ENCODE measurements around the gene RNF225. TPM values are rescaled to one million over a fixed set of nuclear protein-coding genes. Genes with fewer than 3 reads are reported as not detected.
"Not testable (repeated sequence)": the region's sequence is repeated elsewhere in the genome, so short reads cannot be mapped to it uniquely, and the experiment has no call there.

Gene RNF225
- under 1 TPM; 0.25 to 0.56 TPM for total RNA-seq

DNA sequence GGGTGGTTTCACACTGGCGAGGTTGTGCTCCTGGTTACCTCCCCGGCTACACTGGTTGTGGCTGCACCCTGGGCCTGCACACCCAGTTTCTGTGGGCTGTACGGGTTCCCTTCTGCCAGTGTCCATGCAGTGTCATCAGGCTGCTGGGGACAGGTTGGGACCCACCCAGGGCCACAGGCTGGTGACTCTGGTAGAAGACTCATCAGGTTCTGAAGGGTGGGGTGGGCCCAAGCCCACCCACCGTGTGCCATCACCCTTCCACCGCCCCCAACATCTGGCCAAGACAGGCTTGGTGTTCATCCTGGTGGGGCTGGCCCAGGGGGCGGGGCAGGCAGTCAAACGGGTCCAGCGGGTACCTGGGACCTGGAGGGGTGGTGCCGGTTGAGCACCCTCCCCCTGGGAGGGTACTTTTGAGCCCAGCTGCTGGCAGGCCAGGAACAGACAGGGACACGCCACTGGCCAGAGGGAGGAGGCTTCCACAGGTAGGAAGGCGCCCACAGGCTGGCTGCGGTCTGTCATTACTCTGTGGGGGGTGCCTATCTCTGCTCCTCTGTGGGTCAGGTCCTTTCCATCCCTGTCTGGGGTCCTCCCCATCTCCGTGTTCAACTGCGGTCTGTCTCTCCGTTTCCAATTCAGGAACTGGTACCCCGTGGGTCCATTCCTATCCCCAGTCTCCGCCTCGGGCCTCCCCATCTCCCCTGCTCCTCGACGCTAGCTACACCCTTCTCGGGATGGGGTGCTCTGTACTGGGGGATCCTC lies at the start of gene RNF225:
TSS of gene RNF225 (plus strand) at position 437 of the 759 bp plus-strand sequence. CDS start 434 bp downstream, outside the sequence.
- DNase-seq (peak; percentile 31), ATAC-seq (peak; percentile 21)
- Mint-ChIP-seq H3K4me3 (no peak within 1 kb of the TSS), H3K4me1 (peaks cover 21% of the 10 kb centered on the region), H3K36me3 (ENCODE audit: low read depth) (peaks cover 46% of the 10 kb centered on the region), H3K27me3 (peaks cover 2% of the 10 kb centered on the region), H3K27ac (no peak within 1 kb of the TSS), H3K9me3 (ENCODE audit: low read depth) (no peaks in the 10 kb centered on the region)
- ChIA-PET POLR2A (no interaction called here), CTCF (no interaction called here)
- intact Hi-C loops (cut with DNase I, micrococcal nuclease): no loop called here

DNA sequence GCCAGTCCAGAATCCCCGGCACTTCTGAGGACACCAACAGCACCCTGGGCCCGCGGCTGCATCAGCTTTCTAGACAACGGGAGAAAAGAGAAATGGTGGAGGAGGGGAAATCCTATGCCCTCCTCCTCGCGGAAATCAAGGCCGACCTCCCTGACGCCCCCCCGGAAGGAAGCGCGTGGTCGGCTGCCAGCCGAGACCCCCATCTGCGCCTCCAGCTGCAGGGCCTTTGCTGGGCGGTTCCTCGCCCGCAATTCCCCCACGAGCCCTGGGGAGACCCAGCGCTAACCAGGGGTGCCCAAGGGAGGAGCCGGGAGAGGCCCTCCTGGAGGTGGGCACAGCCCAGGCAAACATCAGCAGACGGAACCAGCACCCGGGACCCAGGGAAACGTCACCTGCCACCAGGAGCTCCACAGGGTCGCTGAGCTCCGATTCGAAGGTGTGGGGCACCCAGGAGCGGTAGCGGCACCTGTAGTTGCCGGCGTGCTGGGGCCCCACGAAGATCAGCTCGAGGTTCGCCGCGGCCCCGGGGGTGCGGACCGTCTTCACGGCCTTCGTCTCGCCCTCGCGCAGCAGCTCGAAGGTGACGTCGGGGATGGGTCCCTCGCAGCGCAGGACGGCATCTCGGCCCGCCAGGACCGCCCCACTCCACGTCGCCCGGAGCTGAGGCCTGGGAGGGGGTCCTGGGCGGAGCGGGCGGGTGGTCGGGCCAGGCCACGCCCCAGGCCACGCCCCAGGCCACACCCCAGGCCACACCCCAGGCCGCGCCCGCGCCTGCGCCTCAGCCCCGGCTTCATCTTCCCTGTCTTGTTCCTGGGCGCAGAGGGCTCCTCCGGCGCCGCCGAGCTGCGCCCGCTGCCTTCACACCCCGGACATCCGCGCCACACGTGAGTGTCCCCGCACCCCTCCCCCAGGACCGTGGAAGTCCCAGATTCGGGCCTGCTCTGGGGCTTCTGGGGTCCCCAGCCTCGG lies 48.2 kb upstream of the RNF225 start:
- H3K27ac Mint-ChIP-seq: peak overlapping the region; percentile 70
- peak overlapping the region; percentile 87 for H3K4me3 Mint-ChIP-seq
- CTCF ChIA-PET: interaction anchor here (0.9 to 3.0 kb wide), 6 partner anchors 8 to 172 kb away, joined by 3 to 15 read pairs (median 4); partner anchors contain the start of genes ZBTB45, ZNF324B and ZNF497
- H3K27me3 Mint-ChIP-seq: peaks cover 10% of the 10 kb centered on the region
- POLR2A ChIA-PET: interaction anchor here (0.6 kb wide), 1 partner anchor 197 kb away, joined by 3 read pairs; the partner anchor contains the start of gene TRIM28
- DNase-seq (peak; percentile 87), ATAC-seq (peak; percentile 97)
- peaks cover 3% of the 10 kb centered on the region for H3K36me3 Mint-ChIP-seq (ENCODE audit: low read depth)
- H3K9me3 Mint-ChIP-seq (ENCODE audit: low read depth): no peaks in the 10 kb centered on the region
- H3K4me1 Mint-ChIP-seq: peaks cover 16% of the 10 kb centered on the region
- intact Hi-C loops (cut with DNase I, micrococcal nuclease): loop anchor here (1.0 to 2.0 kb wide), 6 partner anchors 15 to 68 kb away; partner anchors contain the start of genes ZNF497 (in 2 of the 2), ZNF8 (in 1 of the 2) and ZNF837 (in 1 of the 2)

DNA sequence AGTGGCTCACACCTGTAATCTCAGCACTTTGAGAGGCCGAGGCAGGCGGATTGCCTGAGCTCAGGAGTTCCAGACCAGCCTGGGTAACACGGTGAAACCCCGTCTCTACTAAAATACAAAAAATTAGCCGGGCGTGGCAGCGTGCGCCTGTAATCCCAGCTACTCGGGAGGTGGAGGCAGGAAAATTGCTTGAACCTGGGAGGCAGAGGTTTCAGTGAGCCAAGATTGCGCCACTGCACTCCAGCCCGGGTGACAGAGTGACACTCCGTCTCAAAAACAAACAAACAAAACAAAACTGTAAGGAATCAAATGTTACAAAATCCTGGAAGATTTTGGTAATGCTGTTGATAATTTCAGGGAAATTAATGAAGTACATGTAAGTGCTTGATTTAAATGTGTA lies 47.4 kb upstream of the RNF225 start:
- intact Hi-C loops (cut with DNase I, micrococcal nuclease); POLR2A ChIA-PET; H3K36me3 Mint-ChIP-seq (ENCODE audit: low read depth); H3K9me3 Mint-ChIP-seq (ENCODE audit: low read depth); ATAC-seq; DNase-seq: not testable (repeated sequence)
- peak overlapping the region; percentile 70 for H3K27ac Mint-ChIP-seq
- peaks cover 10% of the 10 kb centered on the region for H3K27me3 Mint-ChIP-seq
- peak overlapping the region; percentile 87 for H3K4me3 Mint-ChIP-seq
- CTCF ChIA-PET: interaction anchor here (0.9 to 3.0 kb wide), 4 partner anchors 9 to 171 kb away, joined by 3 to 15 read pairs (median 4); partner anchors contain the start of genes ZBTB45, ZNF324B and ZNF497
- peaks cover 16% of the 10 kb centered on the region for H3K4me1 Mint-ChIP-seq

DNA sequence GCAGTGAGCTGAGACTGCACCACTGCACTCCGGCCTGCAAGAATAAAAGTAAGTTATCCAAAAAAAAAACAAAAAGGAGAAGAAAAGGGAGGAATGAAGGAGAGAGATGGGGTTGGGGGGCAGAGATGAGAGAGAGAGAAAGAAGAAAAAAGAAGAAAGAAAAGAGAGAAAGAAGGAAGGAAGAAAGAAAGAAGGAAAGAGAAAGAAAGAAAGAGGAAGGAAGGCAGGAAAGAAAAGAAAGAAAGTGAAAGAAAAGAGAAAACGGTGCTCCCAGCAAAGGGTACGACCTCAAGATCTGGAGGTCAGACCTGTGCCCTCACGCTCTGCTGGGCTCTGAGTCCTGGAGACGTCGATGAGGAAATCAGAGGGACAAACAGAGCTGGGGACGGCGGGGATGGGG lies 45.9 kb upstream of the RNF225 start:
- ChIA-PET POLR2A (no interaction called here), CTCF (no interaction called here)
- H3K27ac Mint-ChIP-seq: no peak overlapping the region
- ATAC-seq: no peak
- no peak for DNase-seq
- no peaks in the 10 kb centered on the region for H3K9me3 Mint-ChIP-seq (ENCODE audit: low read depth)
- peaks cover 10% of the 10 kb centered on the region for H3K27me3 Mint-ChIP-seq
- H3K36me3 Mint-ChIP-seq (ENCODE audit: low read depth): peaks cover 5% of the 10 kb centered on the region
- H3K4me3 Mint-ChIP-seq: no peak overlapping the region
- H3K4me1 Mint-ChIP-seq: peaks cover 16% of the 10 kb centered on the region
- intact Hi-C loops (cut with DNase I, micrococcal nuclease): no loop called here

DNA sequence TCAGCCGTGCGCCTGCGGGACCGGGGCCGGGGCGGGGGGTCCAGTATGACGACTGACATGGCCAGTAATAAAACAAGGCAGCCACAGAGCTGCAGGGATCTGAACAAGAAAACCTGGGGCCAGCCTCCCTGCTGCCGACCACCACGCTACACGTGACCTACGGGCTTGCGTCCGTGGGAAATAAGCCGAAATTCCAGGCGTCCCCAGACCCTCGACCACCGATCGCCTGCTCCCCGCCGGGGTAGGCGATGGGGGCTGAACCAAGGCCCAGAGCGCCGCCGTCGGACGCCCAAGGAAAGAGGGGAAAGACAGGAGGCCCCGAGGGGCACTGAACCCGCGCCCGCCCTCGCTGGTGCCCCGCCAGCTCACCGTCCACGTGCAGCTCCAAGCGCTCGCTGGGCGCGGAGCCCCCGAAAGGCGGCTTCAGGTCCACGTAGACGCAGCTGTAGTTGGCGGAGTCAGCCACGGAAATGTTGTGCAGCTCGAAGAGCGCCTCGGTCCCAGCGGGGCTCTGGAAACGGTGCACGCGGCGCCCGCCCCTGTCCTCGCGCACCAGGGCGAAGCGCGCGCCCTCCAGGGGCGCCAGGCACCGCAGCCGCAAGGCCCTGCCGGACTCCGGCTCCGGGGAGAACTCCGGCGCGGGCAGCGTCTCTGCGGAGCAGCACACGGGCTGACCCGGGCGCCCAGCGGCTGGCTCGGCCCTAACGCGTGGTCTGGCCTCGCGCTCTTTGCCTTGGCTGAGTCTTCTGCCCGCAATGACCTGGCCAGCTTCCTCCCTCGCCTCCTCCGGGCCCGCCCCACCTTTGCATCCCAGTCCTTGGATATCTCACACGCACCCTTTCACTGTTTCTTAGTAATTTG lies 45.2 kb upstream of the RNF225 start:
- ATAC-seq (no peak), DNase-seq (no peak)
- no peaks in the 10 kb centered on the region for H3K9me3 Mint-ChIP-seq (ENCODE audit: low read depth)
- intact Hi-C loops (cut with DNase I, micrococcal nuclease): no loop called here
- ChIA-PET CTCF (no interaction called here), POLR2A (no interaction called here)
- H3K27me3 Mint-ChIP-seq: peaks cover 10% of the 10 kb centered on the region
- peaks cover 16% of the 10 kb centered on the region for H3K4me1 Mint-ChIP-seq
- H3K36me3 Mint-ChIP-seq (ENCODE audit: low read depth): peaks cover 5% of the 10 kb centered on the region
- no peak overlapping the region for H3K4me3 Mint-ChIP-seq
- H3K27ac Mint-ChIP-seq: no peak overlapping the region

DNA sequence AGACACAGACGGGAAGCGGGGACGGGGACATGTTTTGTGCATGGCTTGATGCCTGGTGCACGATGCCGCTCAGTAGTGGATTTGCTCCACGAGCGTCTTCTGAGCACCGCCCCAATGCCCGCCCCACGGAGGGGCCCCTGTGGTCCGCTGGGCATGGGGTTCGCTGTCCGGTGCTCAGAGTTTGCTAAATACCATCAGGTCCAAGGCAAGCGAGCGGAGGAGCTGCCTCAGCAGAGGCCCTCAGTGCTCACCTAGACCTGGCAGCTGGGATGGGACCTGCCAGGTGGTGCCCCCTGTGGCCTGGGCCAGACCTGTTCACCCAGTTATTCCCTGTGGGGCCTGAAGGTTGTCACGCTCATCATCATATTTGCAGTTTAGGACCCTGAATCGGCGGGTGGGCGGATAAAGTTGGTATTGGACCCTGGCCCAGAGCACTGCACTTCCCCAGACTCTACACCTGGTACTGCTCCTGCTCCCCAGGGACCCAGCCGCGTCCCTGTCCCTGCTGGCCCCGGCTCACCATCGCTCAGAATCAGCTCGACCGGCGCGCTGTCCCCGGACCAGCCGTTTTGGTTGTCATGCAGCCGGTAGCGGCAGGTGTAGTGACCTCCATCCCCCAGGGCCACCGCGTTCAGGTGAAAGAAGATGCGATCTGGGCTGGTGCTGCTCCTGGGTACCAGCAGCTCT lies 44.4 kb upstream of the RNF225 start:
- Mint-ChIP-seq H3K4me1 (peaks cover 21% of the 10 kb centered on the region), H3K9me3 (ENCODE audit: low read depth) (no peaks in the 10 kb centered on the region), H3K36me3 (ENCODE audit: low read depth) (peaks cover 5% of the 10 kb centered on the region), H3K4me3 (no peak overlapping the region), H3K27ac (no peak overlapping the region), H3K27me3 (peaks cover 8% of the 10 kb centered on the region)
- CTCF ChIA-PET: interaction anchor here (0.6 kb wide), 1 partner anchor 372 kb away, joined by 3 read pairs; no protein-coding TSS in a partner anchor
- no peak for DNase-seq
- POLR2A ChIA-PET: no interaction called here
- ATAC-seq: no peak
- intact Hi-C loops (cut with DNase I, micrococcal nuclease): no loop called here

DNA sequence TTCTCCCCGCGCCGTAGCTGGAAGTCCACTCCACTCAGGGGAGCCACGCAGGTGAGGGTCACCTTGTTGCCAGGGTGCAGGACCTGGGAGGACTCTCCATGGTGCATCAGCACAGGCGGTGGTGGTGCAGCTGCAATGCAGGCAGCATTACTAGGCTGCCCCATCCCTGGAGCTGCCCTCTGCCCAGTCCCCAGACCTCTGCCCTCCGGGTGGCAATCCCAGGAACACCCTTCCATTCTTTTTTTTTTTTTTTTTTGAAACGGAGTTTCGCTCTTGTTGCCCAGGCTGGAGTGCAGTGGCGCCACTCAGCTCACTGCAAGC lies 43.9 kb upstream of the RNF225 start:
- ChIA-PET POLR2A (no interaction called here), CTCF (interaction anchor here (0.6 kb wide), 1 partner anchor 372 kb away, joined by 3 read pairs; no protein-coding TSS in a partner anchor)
- H3K4me3 Mint-ChIP-seq: no peak overlapping the region
- intact Hi-C loops (cut with DNase I, micrococcal nuclease): no loop called here
- H3K36me3 Mint-ChIP-seq (ENCODE audit: low read depth): peaks cover 5% of the 10 kb centered on the region
- no peak for DNase-seq
- no peaks in the 10 kb centered on the region for H3K9me3 Mint-ChIP-seq (ENCODE audit: low read depth)
- H3K27ac Mint-ChIP-seq: no peak overlapping the region
- H3K4me1 Mint-ChIP-seq: peaks cover 21% of the 10 kb centered on the region
- H3K27me3 Mint-ChIP-seq: peaks cover 8% of the 10 kb centered on the region
- ATAC-seq: no peak

DNA sequence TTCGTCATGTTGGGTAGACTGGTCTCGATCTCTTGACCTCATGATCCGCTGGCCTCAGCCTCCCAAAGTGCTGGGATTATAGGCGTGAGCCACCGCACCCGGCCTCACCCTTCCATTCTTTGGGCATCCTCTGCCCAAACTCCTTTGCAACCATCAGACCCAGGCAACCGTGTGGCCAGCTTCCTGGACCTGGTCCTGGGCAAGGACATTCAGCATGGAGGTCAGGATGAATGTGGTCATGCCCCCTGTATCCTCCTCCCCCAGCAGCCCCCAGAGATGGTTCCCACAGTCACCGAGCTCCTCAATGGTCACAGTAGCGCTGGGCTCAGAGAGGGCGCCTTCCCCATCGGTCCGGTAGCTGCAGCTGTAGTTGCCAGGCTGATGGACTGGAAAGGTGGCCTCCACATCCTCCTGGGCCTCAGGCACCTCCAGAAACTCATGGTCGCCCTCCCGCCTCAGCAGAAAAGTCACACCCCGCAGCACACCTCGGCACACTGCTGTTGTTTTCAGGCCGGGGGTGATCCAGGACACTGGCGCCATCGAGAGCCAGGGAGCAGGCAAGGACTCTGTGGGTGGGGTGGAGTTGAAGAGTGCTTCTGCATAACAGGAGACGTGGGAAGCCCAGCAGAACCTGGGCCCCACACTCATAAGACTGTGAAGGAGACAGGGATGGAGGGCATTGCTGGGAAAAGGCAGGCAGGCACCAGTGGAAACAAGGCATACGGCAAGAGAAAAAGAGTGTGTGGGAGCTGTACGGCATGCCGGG lies 43.3 kb upstream of the RNF225 start:
- Mint-ChIP-seq H3K9me3 (ENCODE audit: low read depth) (no peaks in the 10 kb centered on the region), H3K4me3 (no peak overlapping the region), H3K27ac (no peak overlapping the region), H3K4me1 (peaks cover 23% of the 10 kb centered on the region), H3K36me3 (ENCODE audit: low read depth) (peaks cover 5% of the 10 kb centered on the region), H3K27me3 (peaks cover 6% of the 10 kb centered on the region)
- POLR2A ChIA-PET: no interaction called here
- intact Hi-C loops (cut with DNase I, micrococcal nuclease): no loop called here
- ATAC-seq (no peak), DNase-seq (no peak)
- CTCF ChIA-PET: no interaction called here

DNA sequence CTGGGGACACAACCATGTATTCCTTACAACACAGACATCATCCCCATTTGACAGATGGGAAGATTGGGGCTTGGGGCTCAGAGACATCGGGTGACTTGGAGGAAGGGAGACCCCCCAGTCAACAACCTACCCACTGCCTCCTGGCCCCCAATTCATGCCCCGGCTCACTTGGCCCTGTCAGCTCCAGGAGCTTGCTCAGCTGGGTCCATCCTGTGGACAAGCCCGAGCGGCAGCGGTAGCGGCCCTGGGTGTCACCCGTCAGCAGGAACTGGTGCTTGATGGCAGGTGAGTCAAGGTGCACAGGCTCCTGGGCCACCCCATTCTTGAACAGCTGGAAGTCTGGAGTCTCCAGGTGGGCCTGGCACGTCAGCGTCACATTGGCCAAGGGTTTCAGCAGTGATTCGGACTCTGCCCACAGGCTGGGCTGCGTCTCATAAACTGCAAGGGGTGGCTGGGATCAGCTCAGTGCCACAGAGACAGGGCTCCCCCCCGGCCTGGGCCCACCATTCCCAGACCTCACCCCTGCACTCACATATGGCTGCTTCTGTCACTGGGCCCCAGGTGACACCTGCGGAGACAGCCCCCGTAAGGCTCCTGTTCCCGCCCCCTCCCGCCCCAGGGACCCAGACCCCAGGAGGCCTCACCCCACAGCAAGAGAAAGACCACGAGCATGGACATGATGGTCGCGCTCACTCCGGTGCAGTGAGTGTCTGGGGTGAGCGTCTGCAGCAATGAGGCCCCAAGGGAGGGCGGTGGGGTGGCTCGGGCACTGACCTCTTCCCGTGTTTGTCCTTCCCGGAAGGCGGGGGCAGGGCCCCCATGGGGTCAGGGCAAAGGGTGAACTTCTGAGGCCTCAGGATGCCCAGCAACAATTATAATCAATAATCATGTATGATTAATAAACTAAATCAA lies 42.4 kb upstream of the RNF225 start, which contains the start of gene A1BG:
TSS of gene A1BG (minus strand) at position 733 of the 912 bp plus-strand sequence. CDS start at position 678, 55 bp downstream.
- Mint-ChIP-seq H3K27me3 (peaks cover 4% of the 10 kb centered on the region), H3K9me3 (ENCODE audit: low read depth) (no peaks in the 10 kb centered on the region), H3K4me1 (peaks cover 21% of the 10 kb centered on the region), H3K36me3 (ENCODE audit: low read depth) (peaks cover 5% of the 10 kb centered on the region), H3K4me3 (no peak within 1 kb of the TSS), H3K27ac (no peak within 1 kb of the TSS)
- ChIA-PET CTCF (no interaction called here), POLR2A (interaction anchor here (1.1 kb wide), 1 partner anchor 10 kb away, joined by 4 read pairs; the partner anchor contains the start of gene ZNF497)
- no peak for DNase-seq
- no peak for ATAC-seq
- intact Hi-C loops (cut with DNase I, micrococcal nuclease): no loop called here

Measured in activated CD4-positive, alpha-beta T cell treated with anti-CD3 and anti-CD28 coated beads for 36 hours (primary cell).